GM23338 (cell line): Measurements from ENCODE around the gene THRB.

Experiments
- CTCF ChIP-seq, 2 experiments: fragments of 200-600 bp in 1 of 2; sonication (generic) in 1 of 2; conservative IDR thresholded peaks; 2 replicates each; pipeline versions ENCODE4 v1.5.1 to v1.6.1; 2016 to 2017; ENCODE audit warnings: antibody characterized with exemption in 2 of 2, low read depth in 2 of 2, mild to moderate bottlenecking in 2 of 2, moderate library complexity in 1 of 2
- ETS1 ChIP-seq: IDR thresholded peaks from 2 replicates; pipeline ENCODE4 v1.6.1; 2016; ENCODE audit warnings: antibody characterized with exemption
- POLR2AphosphoS5 ChIP-seq: IDR thresholded peaks from 2 replicates; pipeline ENCODE4 v1.6.1; 2016; ENCODE audit warnings: antibody characterized with exemption, low read depth

GRCh38 chr3:24541935-24542334 is 47.3 kb upstream of the THRB start:
- TF ChIP-seq CTCF (conservative IDR thresholded peaks at IDR 0.05; ENCODE audit: low read depth in 2 of 2) (no peak), POLR2AphosphoS5 (no peak), ETS1 (no peak)
